Calu3 (cell line): Measurements from ENCODE around the gene ATP6V1G1. TPM values are rescaled to one million over a fixed set of nuclear protein-coding genes. Genes with fewer than 3 reads are reported as not detected.

ENCODE experiments used
- BruUV-seq: library from RNA; stranded (reverse); fragments of 400-500 nt; replicated peaks from 2 replicates; lab custom pipeline; 2021; lab: Mats Ljungman, UMichigan
- CTCF ChIA-PET: fragments of 300-600 bp; sonication (Branson Sonifier 250); formaldehyde crosslinking; loops from one replicate; lab custom pipeline; 2022; ENCODE audit warnings: antibody characterized with exemption; lab: Charles Lee
- DNase-seq: peaks from one replicate; pipeline ENCODE4 v3.0.0; 2022
- H3K27ac Mint-ChIP-seq: one replicate; pipeline ENCODE4 v1.8.0; 2022; ENCODE audit warnings: mixed read lengths; ENCODE audit not compliant: unreplicated experiment
- H3K27me3 Mint-ChIP-seq: one replicate; pipeline ENCODE4 v1.8.0; 2022; ENCODE audit warnings: mixed read lengths; ENCODE audit not compliant: unreplicated experiment
- H3K36me3 Mint-ChIP-seq: one replicate; pipeline ENCODE4 v1.8.0; 2022; ENCODE audit warnings: mild to moderate bottlenecking, moderate library complexity, mixed read lengths; ENCODE audit not compliant: insufficient read depth, unreplicated experiment
- H3K4me1 Mint-ChIP-seq: one replicate; pipeline ENCODE4 v1.8.0; 2022; ENCODE audit warnings: mild to moderate bottlenecking, low read depth, mixed read lengths; ENCODE audit not compliant: unreplicated experiment
- H3K4me3 Mint-ChIP-seq: one replicate; pipeline ENCODE4 v1.8.0; 2022; ENCODE audit warnings: mild to moderate bottlenecking, low read depth, moderate library complexity, mixed read lengths; ENCODE audit not compliant: unreplicated experiment
- H3K9me3 Mint-ChIP-seq: one replicate; pipeline ENCODE4 v1.8.0; 2022; ENCODE audit warnings: low read depth, mixed read lengths; ENCODE audit not compliant: unreplicated experiment
- CTCF ChIP-seq: fragments of 200-600 bp; IDR thresholded peaks from one replicate; pipeline ENCODE4 v1.8.0; 2022; ENCODE audit warnings: antibody characterized with exemption; ENCODE audit not compliant: unreplicated experiment
- intact Hi-C: fragments of 100-400 bp; cut with micrococcal nuclease; formaldehyde crosslinking; loops from one replicate; pipeline ENCODE4 v1.10.0; 2022; ENCODE audit not compliant: unreplicated experiment
- total RNA-seq: library from RNA; stranded (reverse); gene quantifications from 2 replicates; pipeline ENCODE4 v1.2.3, GENCODE V29; 2022

Gene ATP6V1G1
- total RNA-seq, 1 experiment from 2014 or later: 50.1 TPM

- BruUV-seq: no TSS peak
- H3K27ac Mint-ChIP-seq: no peak overlapping the region
- H3K9me3 Mint-ChIP-seq: peaks cover 3% of the 10 kb centered on the region
- H3K36me3 Mint-ChIP-seq: peaks cover 21% of the 10 kb centered on the region
- intact Hi-C loops: no loop called here
- TF ChIP-seq CTCF: no peak
- H3K27me3 Mint-ChIP-seq: no peaks in the 10 kb centered on the region
- no peak overlapping the region for H3K4me3 Mint-ChIP-seq
- no peak for DNase-seq
- H3K4me1 Mint-ChIP-seq: no peaks in the 10 kb centered on the region
- CTCF ChIA-PET: interaction anchor here (1.0 kb wide), 1 partner anchor 12 kb away, joined by 4 read pairs; no protein-coding TSS in a partner anchor
These were observed 17.4 kb downstream of the ATP6V1G1 start for GRCh38 chr9:114604989-114605388.

- Mint-ChIP-seq H3K36me3 (peaks cover 18% of the 10 kb centered on the region), H3K27ac (no peak overlapping the region), H3K9me3 (peaks cover 3% of the 10 kb centered on the region), H3K27me3 (no peaks in the 10 kb centered on the region), H3K4me1 (no peaks in the 10 kb centered on the region), H3K4me3 (no peak overlapping the region)
- DNase-seq: no peak
- no TSS peak for BruUV-seq
- no peak for TF ChIP-seq CTCF
- intact Hi-C loops: no loop called here
- CTCF ChIA-PET: no interaction called here
These were observed 18.5 kb downstream of the ATP6V1G1 start for GRCh38 chr9:114606068-114606467.

- H3K27me3 Mint-ChIP-seq: no peaks in the 10 kb centered on the region
- peaks cover 3% of the 10 kb centered on the region for H3K9me3 Mint-ChIP-seq
- TF ChIP-seq CTCF: no peak
- H3K4me3 Mint-ChIP-seq: no peak overlapping the region
- H3K4me1 Mint-ChIP-seq: no peaks in the 10 kb centered on the region
- no peak for DNase-seq
- peaks cover 14% of the 10 kb centered on the region for H3K36me3 Mint-ChIP-seq
- H3K27ac Mint-ChIP-seq: no peak overlapping the region
- CTCF ChIA-PET: interaction anchor here (0.6 kb wide), 1 partner anchor 323 kb away, joined by 3 read pairs; no protein-coding TSS in a partner anchor
- BruUV-seq: no TSS peak
- intact Hi-C loops: no loop called here
These were observed 19.1 kb downstream of the ATP6V1G1 start for GRCh38 chr9:114606597-114607207.

- BruUV-seq: no TSS peak
- Mint-ChIP-seq H3K27ac (no peak overlapping the region), H3K36me3 (peaks cover 19% of the 10 kb centered on the region), H3K4me3 (no peak overlapping the region), H3K27me3 (no peaks in the 10 kb centered on the region), H3K4me1 (no peaks in the 10 kb centered on the region), H3K9me3 (no peaks in the 10 kb centered on the region)
- no peak for TF ChIP-seq CTCF
- intact Hi-C loops: no loop called here
- no peak for DNase-seq
- CTCF ChIA-PET: no interaction called here
These were observed 20.3 kb downstream of the ATP6V1G1 start for GRCh38 chr9:114607671-114608524.
